NK-92 (cell line): Measurements from ENCODE around the gene ACRBP.

Source experiments
- DNase-seq: peaks from one replicate; lab custom pipeline; 2025; ENCODE audit not compliant: unreplicated experiment; lab: John Stamatoyannopoulos, UW

The ACRBP gene

DNA sequence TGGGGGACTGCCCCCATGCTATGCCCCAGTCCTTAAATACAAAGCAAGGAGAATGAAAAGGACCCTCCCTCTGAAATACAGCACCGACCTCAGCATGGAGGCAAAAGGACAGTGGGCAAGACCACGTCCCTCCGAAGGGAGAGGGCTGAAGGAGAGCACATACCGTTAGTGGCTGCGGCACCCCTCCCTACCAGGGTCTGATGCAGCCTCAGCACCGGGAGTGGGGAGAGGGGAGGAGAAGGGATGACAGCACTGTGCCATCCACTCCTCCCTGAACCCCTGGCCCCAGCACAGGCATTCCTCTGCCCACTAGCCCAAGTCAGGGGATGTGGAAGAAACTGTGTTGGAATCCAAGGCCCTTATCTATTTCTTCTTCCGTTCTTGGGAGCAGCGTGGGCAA, 3.6 kb upstream of the ACRBP start:
- no peak for DNase-seq

DNA sequence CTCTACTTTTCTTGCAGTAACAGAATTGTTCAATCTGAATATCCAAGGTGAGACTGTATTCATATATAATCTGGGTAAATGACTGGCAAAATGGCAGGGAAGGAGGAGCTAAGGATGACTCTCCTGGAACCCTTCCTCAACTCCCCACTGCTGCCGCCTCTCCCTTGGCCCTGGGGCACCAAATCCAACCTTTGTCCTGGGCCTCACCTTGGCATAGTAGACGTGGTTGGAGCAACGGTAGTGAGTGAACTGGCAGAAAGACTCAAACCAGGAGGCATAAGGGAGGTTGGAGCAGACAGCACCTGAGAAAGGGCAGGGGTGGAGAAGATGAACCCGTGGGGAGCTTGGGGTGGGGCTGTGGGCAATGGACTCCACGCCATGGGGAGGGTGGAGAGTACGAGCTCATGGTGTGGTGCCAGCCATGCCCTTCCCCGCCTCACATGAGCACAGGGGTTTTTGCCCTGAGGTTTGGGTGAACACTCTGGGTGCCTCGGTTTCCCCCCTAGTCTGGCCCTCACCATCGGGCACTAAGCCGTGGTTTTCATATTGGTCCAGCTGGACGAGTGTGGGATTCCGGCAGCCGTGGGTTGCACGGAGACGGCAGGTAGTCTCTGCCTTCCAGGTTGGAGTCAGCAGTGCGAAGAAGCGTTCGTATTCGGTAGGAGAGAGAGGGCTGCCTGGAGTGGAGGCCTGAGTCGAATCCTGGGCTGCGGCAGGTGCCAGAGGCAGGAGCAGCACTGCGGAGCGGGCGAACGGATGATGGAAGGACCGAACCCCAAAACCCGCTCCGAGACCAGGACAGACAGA, 753 bp downstream of the ACRBP start:
- no peak for DNase-seq

DNA sequence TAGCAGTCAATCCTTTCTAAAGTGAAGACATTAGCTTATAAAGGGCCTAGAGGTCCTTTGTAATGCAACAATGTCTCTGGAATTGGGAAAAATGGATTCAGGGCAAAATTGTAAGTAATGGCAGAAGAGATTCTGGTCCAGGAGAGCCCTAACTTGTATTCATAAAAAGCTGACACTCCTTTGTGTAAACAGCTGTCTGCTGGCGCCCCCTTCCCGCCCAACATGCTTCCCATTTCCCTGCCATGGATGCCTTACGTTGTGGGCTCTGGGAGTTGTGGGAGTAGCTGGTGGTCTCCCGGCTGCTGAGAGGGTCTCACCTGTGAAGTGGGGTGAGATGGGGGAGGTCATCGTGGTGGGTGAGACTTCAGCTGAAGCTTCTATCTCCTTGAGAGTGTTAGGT, 2.3 kb downstream of the ACRBP start:
- DNase-seq, result no peak

DNA sequence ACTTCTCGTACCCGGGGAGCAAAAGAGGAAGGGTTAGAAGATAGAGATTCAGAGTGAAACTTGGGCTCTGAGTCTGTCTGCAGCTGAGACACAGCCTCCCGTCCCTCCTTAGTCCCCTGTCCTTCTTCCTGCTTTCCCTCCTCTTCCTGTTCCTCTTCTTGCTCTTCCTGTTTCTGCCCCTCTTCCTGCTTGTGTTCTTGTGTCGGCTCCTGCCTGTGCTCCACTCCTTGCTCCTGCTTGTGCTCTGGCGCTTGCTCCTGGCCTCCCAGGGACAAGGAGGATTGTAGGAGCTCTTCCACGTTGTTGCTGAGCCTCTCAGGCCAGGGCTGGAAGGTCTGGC, 3.0 kb downstream of the ACRBP start:
- DNase-seq, result no peak

DNA sequence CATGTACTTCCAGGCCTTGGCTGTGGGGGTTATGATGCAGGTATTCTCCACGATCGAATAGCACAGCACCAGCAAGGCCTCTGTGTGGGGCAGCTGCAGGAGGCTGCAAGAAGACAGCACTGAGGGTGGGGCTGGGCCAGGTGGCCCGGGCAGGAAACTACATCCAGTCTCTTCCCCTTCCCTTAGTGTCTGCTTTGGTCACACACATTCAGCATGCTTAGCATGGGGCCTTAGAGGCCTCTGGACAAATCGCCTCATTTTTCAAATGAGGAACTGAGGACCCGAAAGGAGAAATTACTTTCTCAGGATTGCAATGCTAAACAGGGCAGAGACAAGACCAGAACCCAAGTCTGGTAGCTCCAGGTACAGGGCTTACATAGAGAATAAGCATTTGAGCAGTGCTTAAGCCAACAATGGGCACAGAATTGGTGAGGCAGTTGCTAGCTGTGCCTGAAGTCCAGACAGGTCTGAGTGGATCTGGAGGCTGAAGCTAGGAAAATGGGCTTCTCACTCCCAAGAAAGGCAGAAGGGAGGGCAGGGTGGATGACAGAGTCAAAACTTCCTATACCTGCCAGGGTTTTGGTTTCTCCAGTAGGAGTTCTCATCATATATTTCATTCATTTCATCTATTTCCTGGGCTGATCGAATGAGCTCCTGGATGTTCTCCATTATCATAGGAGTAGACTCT, 3.5 kb downstream of the ACRBP start:
- DNase-seq, result no peak

DNA sequence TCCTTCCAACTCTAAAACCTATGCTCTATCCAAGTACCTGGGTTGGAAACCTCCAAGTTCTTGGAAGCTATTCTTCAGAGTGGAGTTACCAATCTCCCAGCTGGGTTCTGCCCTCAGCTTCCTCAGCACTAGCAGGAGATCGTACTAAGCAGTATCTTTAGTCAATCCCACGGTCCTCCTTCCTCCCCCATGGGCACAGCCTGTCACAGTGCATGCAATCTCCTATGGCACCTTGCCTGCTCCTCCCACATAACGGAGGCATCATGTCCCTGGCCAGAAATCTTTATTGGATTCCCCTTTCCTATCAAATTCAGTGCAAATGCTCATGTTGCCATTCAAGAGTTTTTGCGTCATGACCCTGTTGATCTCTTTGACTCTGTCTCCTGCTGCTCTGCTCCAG, 6.1 kb downstream of the ACRBP start:
- no peak for DNase-seq

DNA sequence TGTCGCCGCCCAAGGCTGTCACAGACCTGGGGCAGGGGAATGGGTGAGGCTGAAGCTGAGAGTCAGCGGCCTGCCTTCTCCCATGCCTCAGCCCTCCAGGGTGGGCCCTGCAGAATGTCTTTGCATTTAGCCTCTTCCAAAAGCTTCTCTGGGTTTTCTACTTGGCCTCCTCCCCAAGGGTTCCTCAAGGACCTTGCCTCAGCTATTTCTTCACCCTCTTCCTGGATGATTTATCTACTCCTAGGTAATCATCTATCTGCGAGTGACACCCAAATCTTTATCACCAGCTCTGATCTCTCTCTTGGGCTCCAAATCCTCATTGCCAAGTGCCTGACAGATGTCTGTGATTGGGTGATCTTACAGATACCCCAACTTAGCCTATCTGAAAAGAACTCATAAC, 6.7 kb downstream of the ACRBP start:
- no peak for DNase-seq

DNA sequence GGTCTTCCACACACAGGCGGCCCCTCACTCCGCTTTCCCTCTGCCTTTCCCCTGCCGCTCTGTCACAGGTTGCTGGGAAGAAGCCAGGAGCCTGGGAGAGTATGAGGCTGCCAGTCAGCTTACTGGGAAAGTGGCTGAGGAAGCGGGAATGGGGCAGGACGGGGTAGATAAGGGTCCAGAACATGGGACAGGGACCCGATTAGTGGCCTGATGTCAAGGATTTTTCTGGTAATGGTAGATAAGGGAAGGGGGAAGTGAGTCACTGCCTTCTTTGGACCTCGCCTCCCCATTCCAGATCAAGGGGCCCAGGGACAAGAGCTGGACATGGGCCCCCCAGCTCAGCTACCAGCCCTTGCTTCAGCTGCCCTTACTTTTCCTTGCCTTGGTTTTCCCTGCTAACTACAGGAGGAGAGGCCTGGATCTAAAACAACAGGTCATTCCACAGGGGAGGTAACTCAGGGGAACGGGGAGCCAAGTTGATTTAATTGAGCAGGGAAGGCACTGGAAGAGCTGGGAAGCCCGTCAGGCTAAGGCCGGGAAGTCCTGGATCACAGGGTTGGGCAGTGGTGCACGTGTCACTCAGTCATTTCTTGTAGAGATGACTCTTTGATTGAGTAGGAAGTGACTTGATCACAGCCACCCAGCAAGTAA, 8.0 kb downstream of the ACRBP start:
- no peak for DNase-seq

DNA sequence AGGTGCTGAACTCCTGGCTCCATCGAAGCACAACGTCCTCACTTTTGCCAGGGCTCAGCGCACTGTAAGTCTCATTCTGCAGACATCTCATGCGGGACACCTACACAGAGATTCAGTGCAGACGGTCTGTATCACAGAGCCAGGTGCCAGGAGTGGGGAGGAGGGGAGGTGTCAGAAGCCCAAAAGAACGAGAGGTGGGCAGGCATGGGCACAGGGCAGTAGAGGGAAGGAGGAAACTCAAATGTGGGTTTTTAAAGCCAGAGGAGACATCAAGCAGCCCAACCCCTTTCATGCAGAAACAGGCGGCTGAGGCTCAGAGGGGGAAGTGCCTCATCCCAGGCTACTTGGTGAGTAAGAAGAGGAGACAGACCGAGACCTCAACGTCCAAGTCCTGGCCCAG, 8.9 kb downstream of the ACRBP start:
- no peak for DNase-seq

DNA sequence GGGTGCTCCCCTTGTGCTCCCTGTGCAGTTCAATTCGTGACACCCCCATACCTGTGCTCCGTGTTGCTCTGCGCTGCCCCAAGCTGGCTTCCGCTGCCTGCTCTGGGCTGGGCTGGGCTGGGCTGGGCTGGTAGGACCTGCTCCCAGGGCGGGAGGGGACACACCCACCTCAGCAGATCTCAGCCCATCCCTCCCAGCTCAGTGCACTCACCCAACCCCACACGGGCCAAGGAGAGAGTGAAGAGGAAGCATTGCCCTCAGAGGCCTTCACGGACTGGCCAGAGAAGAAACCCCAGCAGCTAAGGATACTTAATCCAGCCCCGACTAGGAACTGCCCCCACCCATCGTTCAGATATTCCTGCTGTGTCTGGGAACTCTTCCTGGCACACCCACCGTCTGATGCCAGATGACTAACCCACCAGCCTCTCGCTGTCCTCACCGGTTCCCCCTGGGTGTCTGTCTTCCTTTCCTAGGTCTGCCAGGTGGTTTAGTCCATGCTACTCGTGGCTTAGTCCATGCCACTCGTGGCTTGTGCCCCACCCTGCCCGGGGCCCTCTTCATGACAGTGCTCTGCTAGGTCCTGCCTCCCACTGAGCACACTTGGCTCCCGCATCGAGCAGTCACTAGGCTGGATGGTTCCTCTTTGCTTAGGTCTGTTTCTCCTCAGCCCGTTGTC, 11.2 kb downstream of the ACRBP start, which contains the start of gene LPAR5:
TSS of gene LPAR5 (minus strand) at position 104 of the 676 bp plus-strand sequence. CDS start 14,711 bp downstream, outside the sequence.
- DNase-seq, result no peak

DNA sequence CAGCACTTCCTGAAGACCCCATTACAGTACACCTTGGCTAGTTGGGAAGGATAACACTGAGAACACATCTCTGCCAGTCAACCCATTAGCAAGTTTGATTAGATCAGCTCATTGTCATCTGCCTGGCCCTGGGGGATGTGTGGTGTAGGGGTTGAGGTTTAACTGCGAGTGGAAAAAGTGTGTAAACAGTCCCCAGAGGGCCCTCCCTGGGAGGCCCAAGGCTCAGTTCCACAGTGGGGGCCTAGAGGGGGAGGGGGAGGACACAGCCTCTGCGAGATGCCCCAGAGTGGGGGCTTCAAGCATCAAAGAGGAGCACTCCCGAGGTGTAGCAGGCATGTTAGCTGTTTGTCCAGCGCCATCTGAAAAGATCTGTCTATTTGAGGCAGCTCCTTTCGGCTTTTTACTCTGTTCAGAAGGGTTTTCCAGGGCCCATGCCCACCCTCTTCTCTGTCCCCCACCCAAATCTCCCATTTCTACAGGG, 11.8 kb downstream of the ACRBP start:
- DNase-seq, result no peak

DNA sequence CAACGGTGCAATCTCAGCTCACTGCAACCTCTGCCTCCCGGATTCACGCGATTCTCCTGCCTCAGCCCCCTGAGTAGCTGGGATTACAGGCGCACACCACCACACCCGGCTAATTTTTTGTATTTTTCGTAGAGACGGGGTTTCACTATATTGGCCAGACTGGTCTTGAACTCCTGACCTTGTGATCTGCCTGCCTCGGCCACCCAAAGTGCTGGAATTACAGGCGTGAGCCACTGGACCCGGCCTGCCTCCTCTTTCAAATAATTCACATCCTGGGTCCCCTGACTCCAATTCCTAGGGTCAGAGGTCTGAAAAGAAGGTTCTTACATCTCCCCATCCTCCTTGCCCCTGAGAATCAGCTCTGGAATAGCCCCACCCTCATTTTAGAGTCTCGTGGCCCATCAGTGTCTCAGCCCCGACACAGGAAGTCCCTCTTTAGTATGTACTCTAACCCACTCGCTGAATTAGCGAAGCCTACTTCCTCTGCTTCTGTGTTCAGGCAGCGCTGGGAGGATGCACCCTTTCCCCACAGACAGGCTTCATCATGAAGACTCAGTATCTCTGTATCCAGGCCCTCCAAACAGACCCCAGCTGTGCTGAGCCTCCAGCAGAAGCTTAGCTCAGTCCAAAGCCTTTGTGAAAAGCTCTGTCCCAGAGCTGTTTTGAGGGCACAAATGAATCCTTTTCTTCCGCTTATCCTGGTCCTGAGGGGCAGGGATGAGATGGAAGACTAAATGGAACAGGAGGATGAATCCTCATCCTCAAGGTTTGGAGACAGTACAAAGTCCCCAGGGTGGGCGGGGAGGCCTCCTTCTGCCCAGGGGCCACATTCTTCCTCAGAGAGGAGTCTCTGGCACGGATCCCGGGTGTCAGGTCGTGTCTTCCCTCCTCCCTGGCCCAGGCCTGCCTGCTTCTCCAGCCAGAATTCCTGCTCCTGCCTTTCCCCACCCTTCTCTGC, 14.9 kb downstream of the ACRBP start:
- no peak for DNase-seq

DNA sequence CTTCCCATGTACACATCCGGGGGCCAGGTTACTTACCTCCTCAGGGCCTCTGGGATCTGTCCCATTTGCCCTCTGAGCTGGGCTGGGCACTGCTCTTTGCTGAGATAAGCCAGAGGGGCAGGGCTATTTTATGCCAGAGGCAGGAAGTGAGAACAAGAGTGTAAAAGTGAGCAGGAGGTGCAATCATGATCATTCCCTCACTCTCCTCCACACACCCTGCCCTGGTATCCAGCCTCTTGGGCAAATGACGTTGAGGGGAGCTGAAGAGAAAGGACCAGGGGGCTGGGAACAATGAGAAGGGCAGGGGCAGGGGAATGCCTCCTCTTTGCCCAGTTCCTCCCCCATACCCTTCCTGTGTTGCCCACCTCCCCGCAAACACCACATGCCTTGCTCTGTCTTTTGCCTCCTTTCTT, 15.7 kb downstream of the ACRBP start:
- no peak for DNase-seq

DNA sequence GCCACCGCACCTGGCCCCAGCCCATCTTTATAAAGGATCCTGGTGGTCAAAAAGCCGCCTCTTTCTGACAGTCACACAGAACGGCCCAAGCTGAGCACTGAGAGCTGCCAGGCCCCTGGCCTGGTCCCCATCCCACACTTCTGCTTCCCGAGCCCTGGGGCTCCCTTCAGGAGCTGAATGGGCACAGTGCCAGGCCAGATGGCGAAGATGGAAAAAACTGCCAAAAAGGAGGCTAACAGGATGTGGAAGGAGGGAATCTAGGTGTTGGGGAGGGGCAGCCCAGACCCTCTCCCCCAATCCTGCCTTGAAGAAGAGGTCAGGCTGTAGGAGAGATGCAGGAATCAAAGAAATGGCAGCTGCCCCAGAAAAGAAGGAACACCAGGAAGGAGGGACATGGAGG, 16.5 kb downstream of the ACRBP start:
- DNase-seq, result no peak

DNA sequence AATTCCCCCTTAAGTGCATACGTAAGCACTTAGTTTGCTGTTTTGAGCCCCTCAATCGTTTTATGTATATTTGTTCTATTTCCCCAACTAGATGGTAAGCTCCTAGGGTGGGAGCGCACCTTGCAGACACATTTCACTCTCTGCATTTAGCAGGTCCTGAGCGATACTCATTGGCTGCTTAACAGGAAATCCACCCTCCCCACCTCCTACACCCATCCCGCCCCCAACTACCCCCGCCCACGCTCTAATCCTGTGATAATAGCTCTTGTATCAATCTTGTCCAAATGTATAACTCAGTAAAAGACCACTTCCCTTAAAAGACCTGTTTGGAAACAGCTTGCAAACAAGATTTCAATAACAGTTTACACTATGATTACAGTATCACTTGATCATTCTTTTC, 19.6 kb downstream of the ACRBP start:
- no peak for DNase-seq

DNA sequence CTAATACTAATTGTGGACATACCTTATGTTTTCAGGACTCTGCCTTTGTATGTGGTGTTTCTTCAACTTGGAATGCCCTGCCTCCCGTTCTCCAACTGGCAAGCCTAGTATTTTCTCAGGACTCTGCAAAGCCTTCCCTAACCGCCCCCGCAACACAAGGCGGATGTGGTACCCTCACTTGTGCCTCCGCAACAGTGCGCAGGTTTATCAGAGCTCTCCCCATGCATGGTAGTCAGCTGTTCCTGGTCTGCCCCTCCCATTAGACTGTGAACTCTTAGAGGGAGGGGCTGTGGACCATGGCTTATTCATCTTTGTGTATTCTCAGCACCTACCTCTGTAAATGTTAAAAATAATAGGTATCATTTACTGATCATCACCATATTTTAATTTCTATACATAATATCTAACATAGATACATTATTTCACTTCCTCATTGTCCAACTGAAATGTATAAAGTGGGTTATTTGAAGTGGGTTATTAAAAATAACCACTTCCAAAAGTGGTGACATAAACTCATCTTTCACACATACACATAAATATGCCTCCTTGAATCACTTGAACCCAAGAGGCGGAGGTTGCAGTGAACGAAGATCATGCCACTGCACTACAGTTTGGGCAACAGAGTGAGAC, 20.5 kb downstream of the ACRBP start:
- DNase-seq, result no peak

DNA sequence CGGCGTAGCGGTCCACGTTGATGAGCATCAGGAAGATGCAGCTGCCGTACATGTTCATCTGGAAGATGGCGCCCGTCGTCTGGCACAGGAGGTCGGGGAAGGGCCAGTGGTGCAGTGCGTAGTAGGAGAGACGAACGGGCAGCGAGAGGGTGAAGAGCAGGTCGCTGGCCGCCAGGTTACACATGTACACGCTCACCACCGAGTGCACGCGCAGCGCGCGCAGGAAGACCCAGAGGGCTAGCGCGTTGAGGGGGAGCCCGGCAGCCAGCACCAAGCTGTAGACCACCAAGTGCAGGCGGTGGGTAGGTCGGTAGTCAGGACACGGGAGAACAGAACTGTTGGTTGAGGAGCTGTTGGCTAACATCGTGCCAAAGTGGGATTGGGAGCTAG, 26.4 kb downstream of the ACRBP start:
- DNase-seq, result no peak

DNA sequence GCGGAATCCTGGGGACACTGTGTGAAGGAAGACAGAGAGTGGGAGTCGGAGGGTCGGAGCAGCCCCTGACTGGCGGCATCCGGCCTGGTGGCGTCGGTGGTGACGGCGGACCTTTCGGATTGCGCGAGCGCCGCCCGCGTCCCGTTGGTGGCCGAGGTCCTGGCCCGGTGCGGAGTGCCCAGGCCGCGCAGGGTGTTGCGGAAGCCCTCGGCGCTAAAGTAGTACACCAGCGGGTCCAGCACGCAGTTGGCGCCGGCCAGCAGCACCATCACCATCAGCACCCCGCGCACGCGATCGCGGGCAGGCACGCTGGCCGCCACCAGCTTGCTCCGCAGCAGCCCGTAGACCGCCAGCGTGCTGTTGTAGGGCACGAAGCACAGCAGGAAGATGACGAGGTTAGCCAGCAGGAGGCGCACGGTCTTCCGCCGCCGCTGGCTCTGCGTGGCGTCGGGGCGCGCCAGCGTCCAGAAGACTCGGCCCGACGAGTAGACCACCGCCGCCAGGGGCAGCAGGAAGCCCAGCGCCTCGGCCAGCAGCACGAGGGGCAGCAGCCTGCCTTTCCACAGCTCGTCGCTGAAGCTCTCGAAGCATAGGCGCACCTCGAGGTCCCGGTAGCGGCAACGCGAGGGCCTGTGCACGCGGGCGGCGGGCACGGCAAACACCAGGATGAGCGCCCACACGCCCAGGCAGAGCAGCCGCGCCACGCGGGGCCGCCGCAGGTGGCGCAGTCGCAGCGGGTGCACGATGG, 26.9 kb downstream of the ACRBP start:
- DNase-seq, result no peak
